K562 (cell line): ENCODE results near the gene GALM. TPM values are rescaled to one million over a fixed set of nuclear protein-coding genes. Genes with fewer than 3 reads are reported as not detected.
A peak's percentile ranks its signal among the peaks of the same experiment; 100 is the strongest.

Source experiments
- CHD1 ChIP-seq: fragments of 200-600 bp; sonication (generic); IDR thresholded peaks from one replicate; pipeline ENCODE4 v1.6.1; 2012; ENCODE audit warnings: mild to moderate bottlenecking, moderate library complexity, low read length, inconsistent platforms
- CTBP1 ChIP-seq: fragments of 450-650 bp; IDR thresholded peaks from 2 replicates; pipeline ENCODE4 v1.6.1; 2016; ENCODE audit warnings: borderline replicate concordance
- ERF ChIP-seq: fragments of 450-650 bp; formaldehyde crosslinking; IDR thresholded peaks from 2 replicates; pipeline ENCODE4 v1.4.0; 2020; ENCODE audit warnings: mild to moderate bottlenecking, mixed read lengths
- FOSL1 ChIP-seq: fragments of 200-800 bp; sonication (Bioruptor generic); conservative IDR thresholded peaks from 2 replicates; pipeline ENCODE4 v1.6.1; 2016; ENCODE audit warnings: missing genetic modification characterization, missing compliant biosample characterization
- FOXM1 ChIP-seq, 2 experiments: fragments of 450-650 bp in 1 of 2; sonication (generic) in 1 of 2; formaldehyde crosslinking in 1 of 2; IDR thresholded peaks; 2 replicates each; pipeline versions ENCODE4 v1.6.1 to v1.9.0; 2017 to 2022; ENCODE audit warnings: low read depth in 2 of 2, mild to moderate bottlenecking in 2 of 2, missing genetic modification reagents in 1 of 2, moderate library complexity in 1 of 2
- ID3 ChIP-seq, 2 experiments: fragments of 250-450 bp in 1 of 2; fragments of 450-650 bp in 1 of 2; sonication (Bioruptor Pico) in 1 of 2; IDR thresholded peaks; 2 replicates each; pipeline versions ENCODE4 v1.6.1 to v1.8.0; 2016 to 2021; ENCODE audit warnings: mild to moderate bottlenecking in 2 of 2, moderate library complexity in 2 of 2, missing compliant biosample characterization in 1 of 2, missing genetic modification characterization in 1 of 2
- MXI1 ChIP-seq: IDR thresholded peaks from 2 replicates; pipeline ENCODE4 v1.6.1; 2011; ENCODE audit warnings: low read depth, mild to moderate bottlenecking, improper control_type of control experiment, low read length
- NCOR1 ChIP-seq: fragments of 450-650 bp; IDR thresholded peaks from 2 replicates; pipeline ENCODE4 v1.6.1; 2016; ENCODE audit warnings: mild to moderate bottlenecking, moderate library complexity
- NEUROD1 ChIP-seq: fragments of 150-350 bp; IDR thresholded peaks from 2 replicates; pipeline ENCODE4 v1.6.1; 2014; ENCODE audit warnings: borderline replicate concordance, low read length, low read depth; ENCODE audit not compliant: partially characterized antibody
- POLR2A ChIP-seq: fragments of 450-650 bp; conservative IDR thresholded peaks from 2 replicates; pipeline ENCODE4 v1.6.1; 2016
- RAD21 ChIP-seq, 2 experiments: fragments of 250-450 bp in 1 of 2; fragments of 450-650 bp in 1 of 2; sonication (Bioruptor Pico) in 1 of 2; formaldehyde crosslinking in 1 of 2; IDR thresholded peaks in 1 of 2; conservative IDR thresholded peaks in 1 of 2; 2 replicates each; pipeline versions ENCODE4 v1.4.0 to v1.8.0; 2020 to 2022; ENCODE audit warnings: mild to moderate bottlenecking in 2 of 2, moderate library complexity in 1 of 2
- RCOR1 ChIP-seq, 2 experiments: IDR thresholded peaks; 2 replicates each; pipeline ENCODE4 v1.6.1; 2012; ENCODE audit warnings: low read depth in 2 of 2, low read length in 2 of 2, borderline replicate concordance in 1 of 2, improper control_type of control experiment in 1 of 2
- SMC3 ChIP-seq: conservative IDR thresholded peaks from 2 replicates; pipeline ENCODE4 v1.6.1; 2011; ENCODE audit warnings: low read depth, low read length, improper control_type of control experiment; ENCODE audit not compliant: insufficient read depth
- TAF7 ChIP-seq: fragments of 450-650 bp; IDR thresholded peaks from 2 replicates; pipeline ENCODE4 v1.6.1; 2016; ENCODE audit warnings: missing genetic modification characterization, missing compliant biosample characterization
- TEAD4 ChIP-seq, 2 experiments: sonication (generic) in 1 of 2; formaldehyde crosslinking in 1 of 2; IDR thresholded peaks; 2 replicates each; pipeline versions ENCODE4 v1.6.1 to v1.8.0; 2012 to 2022; ENCODE audit warnings: borderline replicate concordance in 1 of 2, inconsistent platforms in 1 of 2, low read length in 1 of 2, mild to moderate bottlenecking in 1 of 2, missing genetic modification reagents in 1 of 2
- THAP12 ChIP-seq: fragments of 250-450 bp; sonication (Bioruptor Pico); IDR thresholded peaks from 2 replicates; pipeline ENCODE4 v1.9.0; 2021; ENCODE audit warnings: mild to moderate bottlenecking, inconsistent platforms
- polyA plus RNA-seq, 8 experiments: library from polyadenylated mRNA; depleted of rRNA in 4 of 8; stranded (reverse) in 5 of 8; unstranded in 3 of 8; fragments of >200 nt; fragmentation: Nextera tagmentation in 2 of 8; fragmentation: Illumina TruSeq in 1 of 8; extraction: Ambion mirVana in 2 of 8; extraction: Trizol in 1 of 8; gene quantifications; 2 replicates each; pipeline versions ENCODE4 v1.2.1 to v1.2.3, GENCODE V29; 2011 to 2014; ENCODE audit warnings: inconsistent platforms in 1 of 8, missing spikeins in 1 of 8
- total RNA-seq, 7 experiments: library from RNA; depleted of rRNA in 6 of 7; stranded (reverse); fragments of >200 nt in 6 of 7; fragmentation: Illumina TruSeq in 2 of 7; extraction: Trizol in 2 of 7; gene quantifications; 2 replicates each; pipeline versions ENCODE4 v1.2.1 to v1.2.3, GENCODE V29; 2011 to 2021; ENCODE audit warnings: low replicate concordance in 1 of 7
- TF ChIP-seq, protein P1 (sequence below), 2 experiments: fragments of 450-650 bp; IDR thresholded peaks; 2 replicates each; pipeline ENCODE4 v1.6.1; 2018; ENCODE audit warnings: mild to moderate bottlenecking in 2 of 2, low read depth in 1 of 2; ENCODE audit not compliant: partially characterized antibody in 2 of 2

Gene GALM
- total and polyA plus RNA-seq, 9 of the 15 experiments (the other 6 are each of a cell fraction or from before 2014, with no cell fraction given): 22.1 to 51.7 (median 27.9) TPM

- TF ChIP-seq ID3 (CRISPR knock-in tag; IDR thresholded peaks at IDR 0.05) (no peak), ID3 (tag; IDR thresholded peaks at IDR 0.05) (peak; percentile 90), TAF7 (tag) (peak; percentile 99), MXI1 (peak; percentile 93), NCOR1 (peak; percentile 82), RAD21 (CRISPR knock-in tag; conservative IDR thresholded peaks at IDR 0.05 in 1 of 2, IDR thresholded peaks at IDR 0.05 in 1 of 2) (peak in 1 of 2 experiments; percentile 16; a peak in 2 of 4 replicates), FOSL1 (peak; percentile 58; the same call in 1 of the 2 replicates), CHD1 (peak; percentile 95), SMC3 (0 out of 2 replicates have a peak, but pooled peaks have one; percentile 19), FOXM1 (IDR thresholded peaks at IDR 0.05; ENCODE audit: low read depth) (0 out of 2 replicates have a peak, but pooled peaks have one; percentile 19), FOXM1 (CRISPR knock-in tag; IDR thresholded peaks at IDR 0.05; ENCODE audit: low read depth) (peak; percentile 96; the same call in 1 of the 2 replicates), NEUROD1 (peak; percentile 81), POLR2A (peak; percentile 100), THAP12 (CRISPR knock-in tag) (peak; percentile 97; the same call in 1 of the 2 replicates), RCOR1 (IDR thresholded peaks at IDR 0.05; ENCODE audit: borderline replicate concordance in 1 of 2, low read depth in 2 of 2, low read length in 2 of 2) (peak in 1 of 2 experiments; percentile 45; a peak in 1 of 4 replicates), ERF (CRISPR knock-in tag) (0 out of 2 replicates have a peak, but pooled peaks have one; percentile 25), TEAD4 (IDR thresholded peaks at IDR 0.05; ENCODE audit: low read length) (peak; percentile 61), TEAD4 (CRISPR knock-in tag; IDR thresholded peaks at IDR 0.05; ENCODE audit: borderline replicate concordance) (no peak), CTBP1 (peak; percentile 85; the same call in 1 of the 2 replicates)
- TF ChIP-seq, protein P1, sequence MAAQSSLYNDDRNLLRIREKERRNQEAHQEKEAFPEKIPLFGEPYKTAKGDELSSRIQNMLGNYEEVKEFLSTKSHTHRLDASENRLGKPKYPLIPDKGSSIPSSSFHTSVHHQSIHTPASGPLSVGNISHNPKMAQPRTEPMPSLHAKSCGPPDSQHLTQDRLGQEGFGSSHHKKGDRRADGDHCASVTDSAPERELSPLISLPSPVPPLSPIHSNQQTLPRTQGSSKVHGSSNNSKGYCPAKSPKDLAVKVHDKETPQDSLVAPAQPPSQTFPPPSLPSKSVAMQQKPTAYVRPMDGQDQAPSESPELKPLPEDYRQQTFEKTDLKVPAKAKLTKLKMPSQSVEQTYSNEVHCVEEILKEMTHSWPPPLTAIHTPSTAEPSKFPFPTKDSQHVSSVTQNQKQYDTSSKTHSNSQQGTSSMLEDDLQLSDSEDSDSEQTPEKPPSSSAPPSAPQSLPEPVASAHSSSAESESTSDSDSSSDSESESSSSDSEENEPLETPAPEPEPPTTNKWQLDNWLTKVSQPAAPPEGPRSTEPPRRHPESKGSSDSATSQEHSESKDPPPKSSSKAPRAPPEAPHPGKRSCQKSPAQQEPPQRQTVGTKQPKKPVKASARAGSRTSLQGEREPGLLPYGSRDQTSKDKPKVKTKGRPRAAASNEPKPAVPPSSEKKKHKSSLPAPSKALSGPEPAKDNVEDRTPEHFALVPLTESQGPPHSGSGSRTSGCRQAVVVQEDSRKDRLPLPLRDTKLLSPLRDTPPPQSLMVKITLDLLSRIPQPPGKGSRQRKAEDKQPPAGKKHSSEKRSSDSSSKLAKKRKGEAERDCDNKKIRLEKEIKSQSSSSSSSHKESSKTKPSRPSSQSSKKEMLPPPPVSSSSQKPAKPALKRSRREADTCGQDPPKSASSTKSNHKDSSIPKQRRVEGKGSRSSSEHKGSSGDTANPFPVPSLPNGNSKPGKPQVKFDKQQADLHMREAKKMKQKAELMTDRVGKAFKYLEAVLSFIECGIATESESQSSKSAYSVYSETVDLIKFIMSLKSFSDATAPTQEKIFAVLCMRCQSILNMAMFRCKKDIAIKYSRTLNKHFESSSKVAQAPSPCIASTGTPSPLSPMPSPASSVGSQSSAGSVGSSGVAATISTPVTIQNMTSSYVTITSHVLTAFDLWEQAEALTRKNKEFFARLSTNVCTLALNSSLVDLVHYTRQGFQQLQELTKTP (IDR thresholded peaks at IDR 0.05; ENCODE audit: low read depth in 1 of 2, partially characterized antibody in 2 of 2): peak; percentile 76 to 94
Measured at GRCh38 chr2:38750891-38751595, 85.1 kb downstream of the GALM start, which contains the start of gene SRSF7 (continued).
